GM10266 (cell line): Measurements from ENCODE around the gene TP53I3.

ENCODE experiments used
- DNase-seq: peaks from one replicate; pipeline ENCODE4 v3.0.0; 2012; ENCODE audit errors: extremely low spot score
- TF ChIP-seq, protein P1 (sequence below): IDR thresholded peaks from 2 replicates; pipeline ENCODE4 v1.5.1; 2012; ENCODE audit warnings: mild to moderate bottlenecking, low read depth; ENCODE audit not compliant: control insufficient read depth, insufficient read depth; ENCODE audit errors: missing control alignments

The TP53I3 gene

DNA sequence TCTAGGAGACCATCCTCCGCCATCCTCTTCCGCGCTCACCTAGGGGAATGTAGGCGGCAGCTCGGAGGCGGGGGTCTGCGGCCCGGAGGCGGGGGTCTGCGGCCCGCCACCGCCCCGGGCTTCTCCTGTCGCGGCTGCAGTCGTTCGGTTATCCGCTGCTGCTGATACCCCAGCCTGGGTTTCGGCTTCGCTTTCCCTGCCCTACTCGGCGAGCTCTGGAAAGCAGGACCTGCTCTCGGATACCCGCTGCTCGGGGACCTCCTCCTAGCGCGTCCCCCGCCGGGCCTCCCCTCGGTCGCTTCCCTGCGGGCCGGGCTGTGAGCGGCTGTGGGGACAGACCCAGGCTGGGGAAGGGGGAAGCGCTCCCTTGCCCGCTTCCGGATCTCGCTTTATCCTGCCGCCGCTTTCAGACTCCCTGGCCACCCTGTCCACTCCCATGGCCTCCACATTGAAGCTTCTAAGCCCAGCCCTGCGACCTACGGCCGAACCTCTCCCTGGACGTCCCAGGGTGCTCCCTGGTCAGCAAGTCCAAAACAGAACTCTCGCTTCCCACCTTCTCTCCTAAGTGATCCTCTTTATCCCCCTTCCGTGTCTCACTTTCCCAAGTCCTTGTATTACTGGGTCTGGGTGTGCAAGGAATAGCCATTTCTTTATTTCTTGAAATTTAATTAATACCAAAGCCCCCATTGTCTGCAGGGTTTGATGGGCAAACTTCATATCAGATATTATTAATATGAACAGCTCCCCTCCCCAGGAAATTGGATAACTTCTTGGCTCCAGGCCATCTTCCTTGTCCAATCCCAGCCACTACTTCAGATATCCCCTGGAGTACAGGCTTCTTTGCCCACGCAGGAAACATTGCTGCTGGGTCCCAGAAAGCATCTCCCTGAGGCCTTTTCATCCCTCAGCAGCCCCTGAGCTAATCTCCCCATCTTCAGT, 34.3 kb downstream of the TP53I3 start:
- DNase-seq: no peak
- TF ChIP-seq, protein P1, sequence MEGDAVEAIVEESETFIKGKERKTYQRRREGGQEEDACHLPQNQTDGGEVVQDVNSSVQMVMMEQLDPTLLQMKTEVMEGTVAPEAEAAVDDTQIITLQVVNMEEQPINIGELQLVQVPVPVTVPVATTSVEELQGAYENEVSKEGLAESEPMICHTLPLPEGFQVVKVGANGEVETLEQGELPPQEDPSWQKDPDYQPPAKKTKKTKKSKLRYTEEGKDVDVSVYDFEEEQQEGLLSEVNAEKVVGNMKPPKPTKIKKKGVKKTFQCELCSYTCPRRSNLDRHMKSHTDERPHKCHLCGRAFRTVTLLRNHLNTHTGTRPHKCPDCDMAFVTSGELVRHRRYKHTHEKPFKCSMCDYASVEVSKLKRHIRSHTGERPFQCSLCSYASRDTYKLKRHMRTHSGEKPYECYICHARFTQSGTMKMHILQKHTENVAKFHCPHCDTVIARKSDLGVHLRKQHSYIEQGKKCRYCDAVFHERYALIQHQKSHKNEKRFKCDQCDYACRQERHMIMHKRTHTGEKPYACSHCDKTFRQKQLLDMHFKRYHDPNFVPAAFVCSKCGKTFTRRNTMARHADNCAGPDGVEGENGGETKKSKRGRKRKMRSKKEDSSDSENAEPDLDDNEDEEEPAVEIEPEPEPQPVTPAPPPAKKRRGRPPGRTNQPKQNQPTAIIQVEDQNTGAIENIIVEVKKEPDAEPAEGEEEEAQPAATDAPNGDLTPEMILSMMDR: no peak

DNA sequence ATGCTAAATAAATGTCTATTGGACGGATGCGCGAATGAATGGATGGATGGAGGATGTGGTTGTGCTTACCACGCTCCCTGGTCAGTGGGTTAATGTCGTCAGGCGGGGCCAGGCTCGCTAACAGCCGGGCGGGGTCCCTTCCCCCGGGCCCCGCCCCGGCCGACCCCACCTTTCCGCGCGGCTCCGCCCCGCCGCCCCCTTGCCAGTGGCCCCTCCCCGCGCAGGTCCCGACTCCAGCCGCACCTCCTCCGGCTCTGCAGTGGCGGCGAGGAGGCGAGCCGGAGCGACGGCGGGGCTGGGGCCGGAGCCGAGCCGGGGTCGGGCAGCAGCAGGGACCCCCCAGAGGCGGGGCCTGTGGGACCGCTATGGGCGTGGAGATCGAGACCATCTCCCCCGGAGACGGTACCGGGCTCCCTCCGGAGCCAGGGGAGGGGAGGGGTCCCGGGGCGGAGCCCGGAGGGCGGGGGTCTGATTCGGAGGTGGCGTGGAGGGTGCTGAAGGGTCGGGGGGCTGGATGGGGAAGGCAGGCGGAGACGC, 35.1 kb downstream of the TP53I3 start, which contains the start of gene FKBP1B:
TSS of gene FKBP1B (plus strand) at position 257 of the 537 bp plus-strand sequence. CDS start at position 366, 109 bp downstream.
- DNase-seq: peak; percentile 79
- TF ChIP-seq, protein P1: no peak

DNA sequence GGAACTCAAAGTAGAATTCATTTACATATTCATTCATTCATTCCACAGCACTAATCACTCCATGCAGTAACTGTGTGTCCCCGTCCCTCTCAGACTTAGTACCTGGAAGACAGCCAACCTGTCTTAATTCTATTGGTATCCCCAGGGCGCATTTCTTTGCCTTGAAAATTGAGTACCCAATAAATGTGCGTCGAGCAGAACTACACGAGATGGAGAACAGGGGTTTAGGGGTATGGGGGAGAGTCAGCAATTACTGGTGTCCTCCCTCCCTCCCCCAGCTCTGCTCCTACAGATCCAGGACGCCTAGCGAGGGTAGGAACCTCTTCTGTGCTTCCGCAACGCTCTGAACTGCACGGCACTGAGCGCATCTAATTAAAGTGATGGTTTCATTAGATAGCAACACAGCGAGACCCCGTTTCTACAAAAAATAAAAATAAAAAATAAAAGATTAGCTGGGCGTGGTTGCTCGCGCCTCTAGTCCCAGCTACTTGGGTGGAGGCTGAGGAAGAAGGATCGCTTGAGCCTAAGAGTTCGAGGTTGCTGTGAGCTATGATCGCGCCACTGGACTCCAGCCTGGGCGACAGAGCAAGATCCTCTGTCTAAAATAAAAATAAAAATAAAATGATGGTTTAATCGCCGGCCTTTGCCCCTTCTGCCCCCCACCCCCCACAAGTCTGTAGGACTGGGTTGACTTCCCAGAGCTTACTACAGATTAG, 35.7 kb downstream of the TP53I3 start:
- DNase-seq: no peak
- TF ChIP-seq, protein P1: no peak

DNA sequence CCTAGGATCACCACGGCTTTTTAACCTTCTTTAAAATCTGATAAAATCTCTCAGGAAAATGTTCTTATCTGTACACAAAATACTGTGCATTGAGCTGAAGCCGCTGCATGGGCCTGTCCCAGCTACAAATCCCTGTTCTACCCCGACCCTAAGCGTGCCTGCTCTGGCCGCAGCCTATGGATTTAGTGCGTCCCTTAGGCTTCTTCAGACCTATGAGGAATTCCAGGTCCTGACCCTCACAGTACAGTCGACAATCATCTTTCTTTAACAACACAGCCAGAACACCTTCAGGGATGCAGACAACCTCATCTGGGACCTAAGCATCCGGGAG, 37.0 kb downstream of the TP53I3 start:
- TF ChIP-seq, protein P1: no peak
- no peak for DNase-seq

DNA sequence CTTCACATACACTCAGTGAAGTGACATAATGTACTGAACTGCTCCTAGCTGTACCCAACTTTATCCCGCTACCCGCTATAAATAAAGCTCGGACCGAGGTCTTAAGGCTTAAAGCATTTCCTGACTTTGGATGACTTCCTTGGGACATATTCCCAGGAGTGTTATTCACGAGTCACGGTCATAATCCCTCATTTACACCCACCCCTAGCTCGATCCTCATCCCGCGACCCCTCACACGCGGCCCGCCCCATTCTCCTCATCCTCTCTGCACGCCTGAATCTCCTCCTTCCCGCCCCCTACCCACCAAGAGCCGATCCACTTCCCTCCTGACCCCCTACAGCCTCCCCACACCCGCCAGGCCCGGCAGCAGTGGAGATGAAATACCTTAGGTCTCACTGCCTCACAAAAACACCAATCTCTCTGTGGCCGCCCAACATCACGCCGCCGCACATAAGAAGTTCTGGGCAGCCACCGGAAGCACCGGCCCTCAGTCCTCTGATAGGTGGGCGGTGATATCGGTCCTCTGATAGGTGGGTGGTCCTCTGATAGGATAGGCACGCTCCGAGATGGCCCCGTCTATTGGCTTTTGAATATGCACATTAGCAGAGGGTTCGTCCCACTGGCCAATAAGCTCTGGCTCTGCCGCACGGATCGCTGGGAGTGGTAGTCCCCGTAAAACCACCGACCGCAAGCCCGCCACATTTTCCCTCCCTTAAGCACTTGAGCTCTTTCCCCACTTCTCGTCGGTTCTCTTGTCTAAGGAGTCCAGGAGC, 37.5 kb downstream of the TP53I3 start, which contains the start of gene WDCP:
TSS of gene WDCP (minus strand) at position 462 of the 773 bp plus-strand sequence. CDS start 7,897 bp downstream, outside the sequence.
- peak; percentile 94 for DNase-seq
- TF ChIP-seq, protein P1: no peak

DNA sequence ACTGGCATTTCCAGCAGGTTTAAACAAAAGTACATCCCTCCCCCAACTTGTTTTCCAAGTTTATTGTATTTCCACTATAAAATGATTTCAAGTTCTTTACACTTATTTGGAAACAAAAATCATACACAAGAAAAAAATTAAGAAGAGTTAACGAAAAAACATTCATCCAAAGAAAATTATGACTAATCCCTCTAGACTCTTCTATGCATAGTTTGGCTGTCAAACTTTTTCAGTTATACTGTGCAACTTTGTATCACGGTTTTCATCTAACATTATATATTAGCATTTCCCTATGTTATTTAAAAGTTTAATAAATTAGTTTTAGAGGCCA, 38.1 kb downstream of the TP53I3 start:
- DNase-seq: no peak
- TF ChIP-seq, protein P1: no peak
